IMR-90 (cell line): Measurements from ENCODE around the gene NRXN2.
A peak's percentile ranks its signal among the peaks of the same experiment; 100 is the strongest.

Experiments used
- BHLHE40 ChIP-seq: fragments of 150-350 bp; IDR thresholded peaks from 2 replicates; pipeline ENCODE4 v1.6.1; 2016; ENCODE audit warnings: mild to moderate bottlenecking, low read depth, low read length
- CEBPB ChIP-seq: IDR thresholded peaks from 2 replicates; pipeline ENCODE4 v1.6.1; 2012; ENCODE audit warnings: low read depth, low read length, improper control_type of control experiment
- CHD1 ChIP-seq: IDR thresholded peaks from 2 replicates; pipeline ENCODE4 v1.6.1; 2012; ENCODE audit warnings: low read depth, low read length, improper control_type of control experiment
- FOS ChIP-seq: fragments of 150-350 bp; IDR thresholded peaks from 2 replicates; pipeline ENCODE4 v1.6.1; 2016; ENCODE audit warnings: low read depth, low read length
- MAFK ChIP-seq: IDR thresholded peaks from 2 replicates; pipeline ENCODE4 v1.6.1; 2012; ENCODE audit warnings: low read depth, low read length, improper control_type of control experiment
- MAZ ChIP-seq: IDR thresholded peaks from 2 replicates; pipeline ENCODE4 v1.6.1; 2012; ENCODE audit warnings: low read depth, mild to moderate bottlenecking, low read length, improper control_type of control experiment, moderate library complexity, borderline replicate concordance
- MXI1 ChIP-seq: IDR thresholded peaks from 2 replicates; pipeline ENCODE4 v1.6.1; 2012; ENCODE audit warnings: low read depth, mild to moderate bottlenecking, low read length, moderate library complexity, borderline replicate concordance
- POLR2A ChIP-seq: IDR thresholded peaks from 2 replicates; pipeline ENCODE4 v1.6.1; 2012; ENCODE audit warnings: mild to moderate bottlenecking, low read depth, low read length
- RAD21 ChIP-seq: IDR thresholded peaks from 2 replicates; pipeline ENCODE4 v1.6.1; 2012; ENCODE audit warnings: low read length, improper control_type of control experiment
- RCOR1 ChIP-seq: IDR thresholded peaks from 2 replicates; pipeline ENCODE4 v1.6.1; 2012; ENCODE audit warnings: mild to moderate bottlenecking, low read length, improper control_type of control experiment; ENCODE audit not compliant: insufficient replicate concordance
- RFX5 ChIP-seq: IDR thresholded peaks from 2 replicates; pipeline ENCODE4 v1.8.0; 2012; ENCODE audit warnings: low read depth, mild to moderate bottlenecking, low read length, moderate library complexity
- SMC3 ChIP-seq: fragments of 150-350 bp; IDR thresholded peaks from 2 replicates; pipeline ENCODE4 v1.6.1; 2016; ENCODE audit warnings: low read depth, mild to moderate bottlenecking, antibody characterized with exemption, low read length, moderate library complexity
- TF ChIP-seq, protein P1 (sequence below): fragments of 150-350 bp; IDR thresholded peaks from 2 replicates; pipeline ENCODE4 v1.6.1; 2017; ENCODE audit warnings: mild to moderate bottlenecking, antibody characterized with exemption, low read length, low read depth
- TF ChIP-seq, protein P2 (sequence below): conservative IDR thresholded peaks from 2 replicates; pipeline ENCODE4 v1.5.1; 2012; ENCODE audit warnings: mild to moderate bottlenecking, low read depth, low read length, improper control_type of control experiment

DNA sequence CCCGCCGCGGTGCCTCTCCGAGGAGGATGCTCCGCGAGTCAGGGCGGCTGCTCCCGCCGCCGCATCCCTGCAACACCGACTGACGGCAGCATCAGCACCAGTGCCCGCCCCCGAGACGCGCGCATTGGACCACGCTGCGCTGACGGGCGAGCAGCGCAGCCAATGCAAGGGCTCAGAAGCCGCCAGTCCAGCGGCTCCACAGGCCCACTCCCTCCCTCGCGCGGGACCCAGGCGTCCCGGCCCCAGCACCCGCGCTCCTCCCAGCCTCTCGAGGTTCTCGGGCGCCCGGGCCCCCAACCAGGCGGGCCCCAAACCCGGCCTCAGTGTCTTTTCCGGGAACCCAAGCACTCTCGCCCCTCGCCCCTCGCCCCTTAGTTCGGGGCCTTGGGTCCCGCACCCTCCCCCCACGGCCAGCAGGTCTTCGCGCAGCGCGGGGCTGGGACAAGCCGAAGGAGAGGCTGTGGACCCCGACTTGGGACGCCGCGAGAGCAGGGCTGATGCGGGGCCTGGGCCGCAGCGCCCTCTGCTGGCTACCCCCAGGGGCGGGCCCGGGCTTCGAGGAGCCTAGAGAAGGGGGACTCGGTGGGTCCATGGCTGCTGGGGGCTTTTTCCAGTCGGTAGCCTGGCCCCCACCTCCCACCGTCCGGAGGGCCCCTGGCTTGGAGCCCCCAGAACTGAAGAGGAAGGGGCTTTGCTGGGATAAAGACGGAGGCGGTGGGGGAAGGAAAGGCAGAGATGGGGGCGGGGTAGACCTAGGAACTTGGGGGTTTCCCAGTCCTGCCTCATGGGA, at the start of gene NRXN2:
- TF ChIP-seq, protein P1, sequence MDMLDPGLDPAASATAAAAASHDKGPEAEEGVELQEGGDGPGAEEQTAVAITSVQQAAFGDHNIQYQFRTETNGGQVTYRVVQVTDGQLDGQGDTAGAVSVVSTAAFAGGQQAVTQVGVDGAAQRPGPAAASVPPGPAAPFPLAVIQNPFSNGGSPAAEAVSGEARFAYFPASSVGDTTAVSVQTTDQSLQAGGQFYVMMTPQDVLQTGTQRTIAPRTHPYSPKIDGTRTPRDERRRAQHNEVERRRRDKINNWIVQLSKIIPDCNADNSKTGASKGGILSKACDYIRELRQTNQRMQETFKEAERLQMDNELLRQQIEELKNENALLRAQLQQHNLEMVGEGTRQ, result no peak
- peak; percentile 76 for TF ChIP-seq RAD21
- TF ChIP-seq POLR2A, result no peak
- TF ChIP-seq, protein P2, sequence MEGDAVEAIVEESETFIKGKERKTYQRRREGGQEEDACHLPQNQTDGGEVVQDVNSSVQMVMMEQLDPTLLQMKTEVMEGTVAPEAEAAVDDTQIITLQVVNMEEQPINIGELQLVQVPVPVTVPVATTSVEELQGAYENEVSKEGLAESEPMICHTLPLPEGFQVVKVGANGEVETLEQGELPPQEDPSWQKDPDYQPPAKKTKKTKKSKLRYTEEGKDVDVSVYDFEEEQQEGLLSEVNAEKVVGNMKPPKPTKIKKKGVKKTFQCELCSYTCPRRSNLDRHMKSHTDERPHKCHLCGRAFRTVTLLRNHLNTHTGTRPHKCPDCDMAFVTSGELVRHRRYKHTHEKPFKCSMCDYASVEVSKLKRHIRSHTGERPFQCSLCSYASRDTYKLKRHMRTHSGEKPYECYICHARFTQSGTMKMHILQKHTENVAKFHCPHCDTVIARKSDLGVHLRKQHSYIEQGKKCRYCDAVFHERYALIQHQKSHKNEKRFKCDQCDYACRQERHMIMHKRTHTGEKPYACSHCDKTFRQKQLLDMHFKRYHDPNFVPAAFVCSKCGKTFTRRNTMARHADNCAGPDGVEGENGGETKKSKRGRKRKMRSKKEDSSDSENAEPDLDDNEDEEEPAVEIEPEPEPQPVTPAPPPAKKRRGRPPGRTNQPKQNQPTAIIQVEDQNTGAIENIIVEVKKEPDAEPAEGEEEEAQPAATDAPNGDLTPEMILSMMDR, result peak; percentile 84
- peak; percentile 29; the same call in 1 of the 2 replicates for TF ChIP-seq FOS
- no peak for TF ChIP-seq CEBPB
- TF ChIP-seq RFX5, result no peak
- peak; percentile 66 for TF ChIP-seq SMC3
- TF ChIP-seq MAFK, result no peak
- TF ChIP-seq CHD1, result no peak
- TF ChIP-seq BHLHE40, result no peak
- peak; percentile 68 for TF ChIP-seq RCOR1
- TF ChIP-seq MAZ, result peak; percentile 32; the same call in 1 of the 2 replicates
- TF ChIP-seq MXI1, result no peak
